Transverse colon (tissue), 4 donors: ENCODE measurements around the gene CCM2. TPM values are rescaled to one million over a fixed set of nuclear protein-coding genes. Genes with fewer than 3 reads are reported as not detected.

Source experiments
- DNase-seq: peaks from one replicate; pipeline ENCODE4 v3.0.0-alpha.2; 2019
- H3K27ac ChIP-seq, 4 donors: fragments of 200-600 bp; sonication (generic); 2 replicates each; pipeline ENCODE4 v1.5.1; 2016 to 2018; ENCODE audit warnings: inconsistent platforms in 4 of 4
- H3K27me3 ChIP-seq: fragments of 200-600 bp; sonication (generic); 2 replicates; pipeline ENCODE4 v1.5.1; 2017; ENCODE audit warnings: inconsistent platforms
- H3K36me3 ChIP-seq, 4 donors: fragments of 200-600 bp; sonication (generic); 2 replicates each; pipeline ENCODE4 v1.5.1; 2017 to 2019; ENCODE audit warnings: inconsistent platforms in 4 of 4
- H3K4me1 ChIP-seq, 4 donors: fragments of 200-600 bp; sonication (generic); 2 replicates each; pipeline ENCODE4 v1.5.1; 2017 to 2020; ENCODE audit warnings: inconsistent platforms in 4 of 4
- H3K4me3 ChIP-seq, 4 donors: fragments of 200-600 bp; sonication (generic); 1 replicate in 1 of 4; 2 replicates in 3 of 4; pipeline versions ENCODE4 v1.5.1 to v1.6.1; 2017 to 2019; ENCODE audit warnings: inconsistent platforms in 4 of 4
- H3K9me3 ChIP-seq, 2 donors: fragments of 200-600 bp; sonication (generic); 2 replicates each; pipeline ENCODE4 v1.5.1; 2017 to 2019; ENCODE audit warnings: inconsistent platforms in 2 of 2
- CTCF ChIP-seq, 5 experiments: fragments of 200-600 bp in 3 of 5; fragments of 450-650 bp in 2 of 5; sonication (generic) in 3 of 5; IDR thresholded peaks; 1 replicate in 2 of 5; 2 replicates in 3 of 5; pipeline ENCODE4 v1.5.1; 2016 to 2017; ENCODE audit warnings: antibody characterized with exemption in 5 of 5, inconsistent platforms in 3 of 5, mild to moderate bottlenecking in 2 of 5, moderate library complexity in 1 of 5
- EP300 ChIP-seq: sonication (generic); formaldehyde crosslinking; IDR thresholded peaks from one replicate; pipeline ENCODE4 v1.6.1; 2017; ENCODE audit warnings: antibody characterized with exemption, low read depth
- POLR2A ChIP-seq: fragments of 450-650 bp; IDR thresholded peaks from one replicate; pipeline ENCODE4 v1.6.1; 2016; ENCODE audit warnings: antibody characterized with exemption, mild to moderate bottlenecking, moderate library complexity
- POLR2AphosphoS5 ChIP-seq, 3 donors: sonication (generic); formaldehyde crosslinking; IDR thresholded peaks; one replicate each; pipeline ENCODE4 v1.6.1; 2016; ENCODE audit warnings: antibody characterized with exemption in 3 of 3
- WGBS, 2 donors: methylation state at CpG; one replicate each; pipeline ENCODE4 v1.1.5; 2018; ENCODE audit warnings: low coverage in 1 of 2; 5-methylcytosine and 5-hydroxymethylcytosine counted together
- in situ Hi-C, 4 donors: fragments of 200-750 bp; cut with MboI; loops; one replicate each; pipeline versions ENCODE4 v1.15.0 to v1.15.1; 2017; ENCODE audit warnings: low sequenced_read_pairs in 3 of 4, low pct_ligation_motif_present in 1 of 4, low pct_unique_long_range_greater_than_20kb in 1 of 4
- intact Hi-C: fragments of 100-400 bp; cut with DNase I; formaldehyde crosslinking; loops from one replicate; pipeline ENCODE4 v1.15.1; 2023; ENCODE audit warnings: low total_unique reads
- total RNA-seq, 4 donors: library from RNA; depleted of rRNA; stranded (reverse); fragments of >200 nt; gene quantifications; one replicate each; pipeline ENCODE4 v1.1.0, GENCODE V29; 2016

The CCM2 gene
- total RNA-seq, 4 donors from 2014 or later = 40.4 to 76.4 (median 47.8) TPM

GRCh38 chr7:44958645-44959344, 41.2 kb upstream of the CCM2 start:
- intact Hi-C loops (no loop called here), in situ Hi-C loops (no loop called here)
- WGBS, 2 donors = 52 to 55% methylated on average over 8 of the region's 8 CpGs
- Histone ChIP-seq H3K27me3 (peaks cover 17% of the 10 kb centered on the region), H3K4me3 (no peak overlapping the region), H3K9me3 (no peaks in the 10 kb centered on the region), H3K36me3 (no peaks in the 10 kb centered on the region), H3K27ac (no peak overlapping the region), H3K4me1 (peaks cover 0 to 13% (median 11%) of the 10 kb centered on the region in 4 donors)
- TF ChIP-seq CTCF (IDR thresholded peaks at IDR 0.05) (no peak), EP300 (no peak), POLR2A (no peak)
- no peak for DNase-seq

- H3K27me3 ChIP-seq = peaks cover 17% of the 10 kb centered on the region
- peaks cover 0 to 13% (median 11%) of the 10 kb centered on the region in 4 donors for H3K4me1 ChIP-seq
- H3K27ac ChIP-seq = no peak overlapping the region
- TF ChIP-seq CTCF (IDR thresholded peaks at IDR 0.05) (no peak), POLR2A (no peak)
- 63 to 67% methylated on average over 1 to 8 of the region's 8 CpGs for whole genome bisulfite sequencing, 2 donors
- in situ Hi-C loops = no loop called here
- DNase-seq = no peak
- no peaks in the 10 kb centered on the region for H3K36me3 ChIP-seq
- H3K4me3 ChIP-seq = no peak overlapping the region
- intact Hi-C loops = no loop called here
- no peaks in the 10 kb centered on the region for H3K9me3 ChIP-seq
These were observed 40.5 kb upstream of the CCM2 start for GRCh38 chr7:44959433-44959951.

- peaks cover 17% of the 10 kb centered on the region for H3K27me3 ChIP-seq
- H3K9me3 ChIP-seq = no peaks in the 10 kb centered on the region
- no peak overlapping the region for H3K27ac ChIP-seq
- no peak for DNase-seq
- no peaks in the 10 kb centered on the region for H3K36me3 ChIP-seq
- peaks cover 0 to 13% (median 11%) of the 10 kb centered on the region in 4 donors for H3K4me1 ChIP-seq
- intact Hi-C loops = no loop called here
- no peak overlapping the region for H3K4me3 ChIP-seq
- WGBS, 2 donors = 82% methylated on average over 4 of the region's 4 CpGs; no CpG with 5 or more reads in 1 of the 2 donors
- in situ Hi-C loops = loop anchor here in 1 of 4 donors (10.0 kb wide), 1 partner anchor 175 kb away; no protein-coding TSS in a partner anchor
- TF ChIP-seq POLR2AphosphoS5 (IDR thresholded peaks at IDR 0.05) = no peak
- TF ChIP-seq EP300 = no peak
- no peak for TF ChIP-seq CTCF (IDR thresholded peaks at IDR 0.05)
- no peak for TF ChIP-seq POLR2A
These were observed 39.9 kb upstream of the CCM2 start for GRCh38 chr7:44960011-44960580.

DNA sequence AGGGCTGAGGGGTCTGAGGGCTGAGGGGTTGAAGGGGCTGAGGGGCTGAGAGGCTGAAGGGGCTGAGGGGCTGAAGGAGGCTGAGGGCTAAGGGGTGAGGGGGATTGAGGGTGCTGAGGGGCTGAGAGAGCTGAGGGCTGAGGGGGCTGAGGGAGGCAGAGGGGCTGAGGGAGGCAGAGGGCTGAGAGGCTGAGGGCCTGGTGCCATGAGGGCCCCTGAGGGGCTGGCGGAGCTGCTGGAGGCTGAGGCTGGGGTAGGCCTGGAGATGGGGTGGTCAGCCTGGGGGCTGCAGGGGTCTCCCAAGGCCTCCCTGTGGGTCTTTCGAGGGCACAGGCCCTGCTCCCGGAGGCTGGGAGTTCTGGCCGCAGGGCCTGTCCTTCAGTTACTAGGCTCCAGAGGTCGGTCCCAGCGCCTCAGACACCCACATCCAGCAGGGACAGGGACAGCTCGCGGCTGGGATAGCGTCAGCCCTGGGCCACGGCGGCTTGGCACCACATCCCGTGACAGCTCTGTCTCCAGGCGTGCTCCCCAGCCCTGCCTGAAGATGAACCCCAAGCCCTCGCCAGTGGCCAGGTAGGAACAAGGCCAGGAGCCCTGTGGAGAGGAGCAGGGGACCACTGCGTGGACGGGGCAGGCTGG, 38.0 kb upstream of the CCM2 start:
- Histone ChIP-seq H3K4me1 (peaks cover 0 to 13% (median 11%) of the 10 kb centered on the region in 4 donors), H3K27me3 (peaks cover 17% of the 10 kb centered on the region), H3K4me3 (peak overlapping the region in 2 of 4 donors; percentile 33 to 39), H3K27ac (no peak overlapping the region), H3K9me3 (no peaks in the 10 kb centered on the region), H3K36me3 (no peaks in the 10 kb centered on the region)
- DNase-seq = no peak
- in situ Hi-C loops = loop anchor here in 1 of 4 donors (10.0 kb wide), 1 partner anchor 173 kb away; no protein-coding TSS in a partner anchor
- no peak for TF ChIP-seq POLR2AphosphoS5 (IDR thresholded peaks at IDR 0.05)
- no peak for TF ChIP-seq POLR2A
- TF ChIP-seq EP300 = no peak
- TF ChIP-seq CTCF (IDR thresholded peaks at IDR 0.05) = no peak
- intact Hi-C loops = no loop called here
- 52 to 88% methylated on average over 1 to 12 of the region's 16 CpGs for WGBS, 2 donors
